GM19043 (cell line): ENCODE results near the gene LHFPL6.

Experiments used
- ATAC-seq: cut with Tn5 transposase; IDR thresholded peaks from one replicate; pipeline ENCODE4 v1.9.1; 2021; ENCODE audit warnings: low read depth; ENCODE audit not compliant: unreplicated experiment

Gene LHFPL6

GRCh38 chr13:39557285-39557955, 45.6 kb downstream of the LHFPL6 start:
- no peak for ATAC-seq

GRCh38 chr13:39556866-39557265, 46.1 kb downstream of the LHFPL6 start:
- ATAC-seq: no peak

GRCh38 chr13:39554371-39554770, 48.6 kb downstream of the LHFPL6 start:
- ATAC-seq: no peak

GRCh38 chr13:39552246-39552645, 50.7 kb downstream of the LHFPL6 start:
- ATAC-seq: no peak

DNA sequence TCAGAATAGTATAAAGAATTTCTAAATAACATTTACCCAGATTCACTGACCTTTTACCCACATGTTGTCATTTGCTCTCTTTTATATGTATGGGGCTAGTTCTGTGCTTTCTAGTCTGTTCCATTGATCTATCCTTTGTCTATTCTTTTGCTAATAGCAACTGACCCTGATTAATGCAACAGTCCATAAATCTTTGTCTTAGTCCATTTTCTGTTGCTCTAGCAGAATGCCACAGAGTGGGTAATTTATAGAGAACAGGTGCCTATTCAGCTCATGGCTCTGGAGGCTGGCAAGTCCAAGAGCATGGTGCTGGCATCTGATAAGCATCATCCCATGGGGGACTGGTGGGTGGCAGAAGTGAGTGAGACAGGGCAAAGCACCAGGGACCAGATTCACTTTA, 52.1 kb downstream of the LHFPL6 start:
- no peak for ATAC-seq

DNA sequence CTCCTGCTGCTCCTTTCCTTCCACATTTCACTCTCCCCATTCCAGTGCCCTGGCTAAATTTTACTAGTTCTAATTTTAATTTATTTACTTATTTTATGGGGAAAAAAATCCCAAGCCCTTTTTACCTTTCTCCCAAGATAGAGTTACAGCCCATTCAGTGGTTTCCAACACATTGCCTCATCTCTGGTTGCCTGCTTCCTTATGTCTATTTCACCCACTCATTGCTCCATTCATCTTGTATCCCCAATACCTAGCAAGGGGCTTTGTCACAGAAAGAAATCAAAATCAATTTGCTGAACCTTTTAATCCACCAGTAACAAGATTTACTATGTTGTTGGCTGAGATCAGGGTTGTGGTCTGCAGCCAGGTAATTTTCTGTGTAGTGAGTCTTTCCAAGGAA, 55.9 kb downstream of the LHFPL6 start:
- ATAC-seq: no peak

DNA sequence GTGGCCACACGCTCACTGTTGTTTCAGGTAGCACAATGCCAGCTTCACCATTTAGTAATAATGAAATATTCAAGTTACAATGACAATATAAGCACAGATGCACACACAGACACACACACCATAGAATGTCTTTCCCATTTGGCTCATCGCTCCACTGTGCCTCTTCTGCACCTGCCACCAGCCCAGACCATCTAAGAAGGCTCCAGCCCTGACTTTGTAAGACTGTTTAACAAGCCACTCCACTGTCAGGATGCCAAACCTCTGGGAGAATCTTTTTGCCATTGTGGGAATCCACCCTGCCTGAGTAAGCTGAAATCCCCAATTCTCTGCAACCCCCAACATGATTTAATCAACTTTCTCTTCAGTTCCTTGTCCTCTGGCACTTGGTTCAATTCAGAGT, 60.6 kb downstream of the LHFPL6 start:
- ATAC-seq: no peak

DNA sequence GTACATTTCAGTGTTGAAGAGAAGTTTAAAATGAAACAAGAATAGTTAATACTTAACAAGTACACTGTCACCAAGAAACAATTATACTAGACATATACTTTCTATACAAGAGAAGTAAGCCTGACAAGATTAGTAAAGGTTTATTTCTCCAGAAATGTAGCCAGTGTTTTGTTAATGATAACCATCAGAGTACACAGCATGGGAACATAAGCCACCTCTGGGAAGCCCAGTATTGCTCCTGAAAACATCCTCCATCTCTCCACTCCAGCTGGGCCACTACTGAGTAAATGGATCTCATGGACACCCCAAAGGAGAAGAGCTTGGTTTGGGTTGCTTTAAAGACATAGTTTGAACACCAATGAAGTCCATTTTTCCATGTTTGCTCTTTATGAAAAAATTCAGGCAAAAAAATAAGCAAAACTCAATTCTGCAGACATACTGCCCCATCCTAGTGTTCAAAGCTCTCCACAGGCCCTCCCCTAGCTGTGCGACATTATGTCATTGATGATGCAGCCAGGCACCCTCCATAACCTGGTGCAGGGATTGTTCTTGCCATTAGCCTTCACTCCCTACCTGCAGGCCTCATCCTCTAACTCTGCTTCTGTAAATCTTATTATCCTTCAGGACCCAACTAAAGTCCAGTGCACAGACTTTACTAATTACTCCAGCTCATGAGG, 61.9 kb downstream of the LHFPL6 start:
- ATAC-seq: no peak

DNA sequence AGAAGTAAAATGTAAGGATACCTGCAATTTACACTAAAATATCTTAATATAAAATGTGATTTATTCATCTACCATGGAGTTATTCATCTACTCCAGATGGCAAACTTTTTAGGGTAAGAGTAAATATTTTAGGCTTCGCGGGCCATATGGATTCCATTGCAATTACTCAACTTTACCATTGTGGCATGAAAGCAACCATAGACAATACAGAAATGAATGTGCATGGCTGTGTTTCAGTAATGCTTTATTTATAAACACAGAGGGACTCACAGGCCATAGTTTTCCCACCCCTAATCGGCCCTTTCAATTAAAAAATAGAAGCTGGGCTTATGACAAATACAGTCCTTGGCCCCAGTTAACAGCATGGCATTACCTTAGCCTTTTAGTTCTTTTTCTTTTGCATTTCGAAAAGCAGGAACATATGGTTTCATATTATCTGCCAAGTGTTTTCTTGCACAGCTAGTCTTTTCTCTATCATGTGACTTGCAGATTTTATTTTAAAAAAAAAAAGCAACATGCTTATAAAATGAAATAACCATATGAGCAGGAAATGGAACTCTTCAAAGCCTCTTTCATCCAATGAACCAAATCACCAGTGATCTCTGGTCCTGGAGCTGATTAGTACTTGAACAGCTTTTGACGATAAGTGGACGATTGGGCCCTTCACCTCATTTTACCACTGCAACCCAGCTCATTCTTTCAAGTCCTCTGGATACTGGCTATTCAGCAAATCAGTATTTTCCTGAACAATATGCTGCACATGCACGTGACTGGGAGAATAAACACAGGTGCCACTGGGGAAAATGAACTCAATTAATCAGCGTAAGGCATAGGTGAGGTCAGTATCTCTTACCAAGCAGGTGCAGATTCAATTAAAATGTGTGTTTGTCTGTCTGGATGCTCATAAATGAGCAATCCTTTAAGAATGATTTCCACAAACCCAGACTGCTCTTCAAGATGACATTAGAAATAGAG, 63.9 kb downstream of the LHFPL6 start:
- ATAC-seq: no peak

DNA sequence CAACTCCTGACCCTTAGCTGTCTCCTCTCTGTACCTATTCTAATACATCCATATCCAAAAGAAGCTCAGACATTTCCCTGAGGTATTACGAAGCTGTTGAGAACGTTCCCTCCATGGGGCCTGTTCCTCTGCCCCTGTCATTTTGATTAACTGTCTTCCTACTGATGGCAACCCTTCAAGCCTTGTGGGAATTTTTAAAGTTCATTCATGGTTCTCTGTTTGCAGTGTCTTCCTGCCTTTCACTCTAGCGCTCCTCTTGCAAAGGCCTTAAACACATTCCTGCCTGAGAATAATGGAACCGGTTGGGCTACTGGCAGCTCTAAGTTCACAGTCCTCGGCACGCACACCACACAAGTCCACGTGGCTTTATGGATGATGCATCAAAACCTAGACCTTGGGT, 66.1 kb downstream of the LHFPL6 start:
- ATAC-seq: no peak

DNA sequence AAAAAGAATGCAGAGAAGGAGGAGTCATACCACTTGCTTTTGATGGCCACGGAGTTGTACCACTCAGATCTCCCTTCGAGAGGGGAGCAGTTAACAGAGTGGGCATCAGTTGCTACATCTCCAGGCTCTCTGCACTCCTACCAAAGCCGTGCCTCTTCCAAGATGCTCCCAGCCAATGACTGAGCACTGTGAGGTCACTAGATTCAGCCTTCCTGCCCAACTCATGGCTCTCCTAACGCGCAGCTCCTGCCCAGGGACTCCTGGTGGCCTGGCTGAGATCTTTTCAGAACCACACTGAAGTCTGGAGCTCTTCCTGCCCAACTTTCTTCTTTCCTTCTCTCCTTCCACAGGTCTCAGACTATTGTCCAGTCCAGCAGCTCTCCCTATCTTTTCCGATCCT, 66.7 kb downstream of the LHFPL6 start:
- ATAC-seq: no peak

DNA sequence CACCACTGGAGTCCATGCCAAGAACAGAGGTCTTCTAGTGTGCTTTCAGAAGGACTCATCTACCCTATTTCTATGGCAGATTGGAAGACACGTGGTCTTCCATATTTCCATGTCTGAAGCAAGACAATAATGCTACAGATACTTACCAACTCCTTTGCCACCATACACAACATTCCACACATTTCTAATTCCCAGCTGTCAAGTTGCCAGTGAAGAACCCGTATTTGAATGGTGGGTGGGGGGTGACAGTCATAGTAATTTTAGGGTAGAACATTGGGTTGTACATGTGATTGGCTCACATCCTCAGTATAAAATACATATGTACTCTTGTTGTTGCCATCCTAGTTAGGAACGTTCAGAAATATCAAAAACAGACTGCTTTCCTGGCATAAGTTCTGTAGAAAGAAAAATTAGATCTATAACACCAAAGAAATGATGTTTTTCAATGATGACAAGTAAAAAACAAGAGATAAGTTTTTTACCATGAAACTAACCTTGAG, 69.3 kb downstream of the LHFPL6 start:
- no peak for ATAC-seq

DNA sequence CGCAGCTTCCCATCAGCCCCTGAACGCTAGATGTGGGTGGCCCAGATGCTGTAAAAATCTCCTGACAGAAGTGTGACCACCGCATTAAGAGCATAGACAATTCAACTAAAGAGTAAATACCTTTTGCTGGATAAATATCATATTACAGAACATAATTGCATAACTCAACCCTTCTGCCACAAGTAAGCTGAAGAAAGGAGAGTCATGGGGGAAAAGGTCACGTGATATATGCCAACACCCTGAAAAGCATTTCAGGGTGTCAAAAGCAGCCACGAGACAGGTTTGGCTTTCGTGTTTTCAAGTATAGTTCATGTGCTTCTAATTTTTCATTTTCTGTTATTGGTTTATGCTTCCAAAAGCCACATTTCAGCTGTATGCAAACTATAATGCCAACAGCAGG, 71.3 kb downstream of the LHFPL6 start:
- ATAC-seq: no peak

- ATAC-seq: no peak
Measured at GRCh38 chr13:39530916-39531315, 72.1 kb downstream of the LHFPL6 start.

DNA sequence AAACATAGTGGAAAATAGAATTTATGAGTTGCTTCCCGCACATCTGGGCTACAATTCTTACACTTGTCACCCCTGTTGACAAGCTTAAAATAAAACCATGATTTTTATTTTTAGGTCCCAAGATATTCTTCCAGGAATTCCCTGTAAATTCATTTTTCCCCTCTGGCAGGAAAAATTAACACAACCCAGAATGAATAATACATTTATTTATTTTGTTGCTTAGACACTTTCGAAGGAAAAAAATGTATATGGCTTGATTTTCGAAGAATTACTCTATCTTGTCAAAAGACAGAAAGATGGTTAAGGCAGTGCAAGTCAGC, 74.4 kb downstream of the LHFPL6 start:
- ATAC-seq: no peak

DNA sequence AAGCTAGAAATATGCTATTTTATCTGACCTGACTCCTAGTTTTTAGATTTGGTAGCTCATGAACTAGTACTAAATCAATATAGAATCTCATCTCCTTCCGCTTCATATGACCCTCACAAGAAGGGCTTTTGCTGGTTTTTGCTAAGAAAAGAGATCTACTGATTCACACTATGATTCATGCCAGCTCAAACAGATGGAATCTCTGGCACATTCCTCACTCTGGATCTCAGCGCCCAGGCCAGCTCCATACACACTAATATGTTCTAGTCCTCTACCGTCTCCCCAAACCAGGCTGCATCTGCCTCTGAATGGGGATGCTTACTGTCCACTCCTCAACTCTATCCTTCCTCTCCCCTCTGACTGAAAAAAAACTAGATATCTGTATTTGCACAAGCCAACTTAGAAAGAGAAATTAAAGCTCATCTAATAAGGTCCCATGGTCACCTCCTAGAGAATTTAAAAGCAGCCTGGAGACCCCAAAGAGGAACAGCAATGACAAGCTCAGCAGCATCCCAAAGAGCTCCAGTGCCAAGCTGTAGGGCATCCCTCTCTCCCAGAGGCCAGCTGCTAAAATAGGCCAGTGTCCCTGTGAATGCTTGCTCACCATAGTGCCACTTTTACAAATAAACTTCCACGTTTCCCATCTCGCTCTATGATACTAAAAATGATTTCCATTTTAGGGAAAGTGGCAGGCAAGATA, 74.9 kb downstream of the LHFPL6 start:
- ATAC-seq: no peak

- no peak for ATAC-seq
Measured at GRCh38 chr13:39527301-39527700, 75.7 kb downstream of the LHFPL6 start.

- ATAC-seq: no peak
Measured at GRCh38 chr13:39526499-39526898, 76.5 kb downstream of the LHFPL6 start.

GRCh38 chr13:39525506-39525905, 77.5 kb downstream of the LHFPL6 start:
- no peak for ATAC-seq

DNA sequence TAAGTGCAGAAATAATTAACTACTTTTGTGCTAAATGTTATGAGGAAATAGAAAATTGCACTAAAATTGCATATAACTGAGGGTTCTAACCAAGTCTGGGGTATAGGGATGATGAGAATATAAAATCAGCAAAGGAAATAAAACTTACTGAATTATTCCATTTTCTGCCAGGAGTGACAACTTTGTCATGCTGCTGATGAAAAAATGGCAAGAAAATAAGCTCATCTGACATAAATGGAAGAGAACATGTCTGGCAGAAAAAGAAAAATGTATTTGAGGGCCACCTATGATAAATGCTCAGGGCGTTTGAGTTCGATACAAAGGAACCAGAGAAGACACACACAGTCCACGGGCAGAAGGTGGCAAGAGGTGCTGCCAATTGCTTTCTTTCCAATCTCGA, 78.2 kb downstream of the LHFPL6 start:
- no peak for ATAC-seq

DNA sequence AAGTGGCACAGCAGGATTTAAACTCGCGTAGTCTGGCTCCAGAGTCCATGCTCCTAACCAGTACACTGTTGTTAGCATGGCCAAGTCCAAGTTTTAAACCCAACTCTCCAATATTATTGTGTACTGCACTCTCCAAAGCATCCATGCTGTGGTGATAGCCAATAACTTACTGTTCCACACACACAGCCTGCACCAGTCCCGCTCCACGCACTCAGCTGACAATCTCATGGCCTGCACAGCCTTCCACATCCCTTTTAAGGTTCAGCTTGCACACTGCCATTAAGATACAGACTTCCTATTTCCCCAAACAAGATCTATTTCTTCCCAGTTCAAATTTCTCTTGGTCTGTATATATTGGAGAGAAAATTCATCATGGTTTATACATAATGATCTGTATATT, 80.7 kb downstream of the LHFPL6 start:
- ATAC-seq: no peak
